PC-3 (cell line): ENCODE data around the gene P3H2. TPM values are rescaled to one million over a fixed set of nuclear protein-coding genes. Genes with fewer than 3 reads are reported as not detected.
A peak's percentile ranks its signal among the peaks of the same experiment; 100 is the strongest.

ENCODE experiments used
- ATAC-seq: fragments of 200-7000 bp; cut with Tn5 transposase; 2 replicates; pipeline ENCODE4 v1.9.1; 2020; ENCODE audit warnings: mild to moderate bottlenecking, moderate library complexity
- BruUV-seq: library from RNA; stranded (reverse); fragments of 400-500 nt; replicated peaks from 2 replicates; lab custom pipeline; 2021; lab: Mats Ljungman, UMichigan
- CTCF ChIA-PET: fragments of 300-600 bp; sonication (Branson Sonifier 250); formaldehyde crosslinking; loops from one replicate; lab custom pipeline; 2022; ENCODE audit warnings: antibody characterized with exemption; lab: Charles Lee
- POLR2A ChIA-PET: fragments of 300-600 bp; sonication (Branson Sonifier 250); formaldehyde crosslinking; loops from one replicate; lab custom pipeline; 2022; ENCODE audit warnings: antibody characterized with exemption; ENCODE audit not compliant: unreplicated experiment; lab: Charles Lee
- DNase-seq: peaks from one replicate; pipeline ENCODE4 v3.0.0-alpha.2; 2015
- H2AFZ ChIP-seq: fragments of 300-600 bp; sonication (generic); 2 replicates; pipeline ENCODE4 v1.6.0; 2016; ENCODE audit warnings: antibody characterized with exemption, low read length
- H3F3A ChIP-seq: fragments of 300-600 bp; sonication (generic); one replicate; pipeline ENCODE4 v1.6.0; 2017; ENCODE audit warnings: antibody characterized with exemption, low read length, control low read depth, mild to moderate bottlenecking; ENCODE audit not compliant: unreplicated experiment
- H3K27ac ChIP-seq: fragments of 300-600 bp; sonication (generic); 2 replicates; pipeline ENCODE4 v1.5.1; 2016; ENCODE audit warnings: mild to moderate bottlenecking, low read length
- H3K27me3 ChIP-seq: fragments of 300-600 bp; sonication (generic); 2 replicates; pipeline ENCODE4 v1.6.1; 2016; ENCODE audit warnings: low read length, mixed read lengths
- H3K36me3 ChIP-seq: fragments of 300-600 bp; sonication (generic); 2 replicates; pipeline ENCODE4 v1.6.1; 2016; ENCODE audit warnings: low read depth, mixed run types, low read length, mixed read lengths
- H3K4me1 ChIP-seq: fragments of 300-600 bp; sonication (generic); 2 replicates; pipeline ENCODE4 v1.5.1; 2016; ENCODE audit warnings: low read length; ENCODE audit not compliant: insufficient read depth
- H3K4me2 ChIP-seq: fragments of 300-600 bp; sonication (generic); 2 replicates; pipeline ENCODE4 v1.6.0; 2016; ENCODE audit warnings: low read length
- H3K4me3 ChIP-seq: fragments of 300-600 bp; sonication (generic); 2 replicates; pipeline ENCODE4 v1.5.1; 2016; ENCODE audit warnings: mild to moderate bottlenecking, low read length, mixed read lengths
- H3K79me2 ChIP-seq: fragments of 300-600 bp; sonication (generic); 2 replicates; pipeline ENCODE4 v1.6.1; 2017; ENCODE audit warnings: low read length, mixed read lengths
- H3K9ac ChIP-seq: fragments of 300-600 bp; sonication (generic); 2 replicates; pipeline ENCODE4 v1.6.0; 2016; ENCODE audit warnings: mild to moderate bottlenecking, low read length
- H3K9me2 ChIP-seq: fragments of 300-600 bp; sonication (generic); replicated peaks from 2 replicates; pipeline ENCODE4 v1.6.1; 2016; ENCODE audit warnings: mixed run types, low read length, mixed read lengths
- H3K9me3 ChIP-seq: fragments of 300-600 bp; sonication (generic); 2 replicates; pipeline ENCODE4 v1.6.1; 2016; ENCODE audit warnings: low read length, mixed read lengths
- H4K20me1 ChIP-seq: fragments of 300-600 bp; sonication (generic); 2 replicates; pipeline ENCODE4 v1.6.1; 2016; ENCODE audit warnings: low read length, mixed read lengths
- CTCF ChIP-seq: fragments of 300-600 bp; sonication (generic); conservative IDR thresholded peaks from 2 replicates; pipeline ENCODE4 v1.5.1; 2017; ENCODE audit warnings: antibody characterized with exemption, low read depth, mild to moderate bottlenecking, low read length
- EZH2 ChIP-seq: fragments of 300-600 bp; sonication (generic); IDR thresholded peaks from one replicate; pipeline ENCODE4 v1.6.1; 2017; ENCODE audit warnings: antibody characterized with exemption, mild to moderate bottlenecking, low read length; ENCODE audit not compliant: unreplicated experiment
- EZH2phosphoT487 ChIP-seq: fragments of 300-600 bp; sonication (generic); IDR thresholded peaks from 2 replicates; pipeline ENCODE4 v1.6.1; 2018; ENCODE audit warnings: mild to moderate bottlenecking, antibody characterized with exemption, low read length, borderline replicate concordance
- intact Hi-C: fragments of 100-400 bp; cut with micrococcal nuclease; formaldehyde crosslinking; loops from 2 replicates; pipeline ENCODE4 v1.9.0; 2023
- total RNA-seq: library from RNA; depleted of rRNA; stranded (reverse); fragments of >200 nt; gene quantifications from 2 replicates; pipeline ENCODE4 v1.2.3, GENCODE V29; 2014

The P3H2 gene
- total RNA-seq, 1 experiment from 2014 or later, result 4.5 TPM

GRCh38 chr3:190139365-190139764 is 18.7 kb upstream of the P3H2 start:
- no peaks in the 10 kb centered on the region for H3K36me3 ChIP-seq
- no peaks in the 10 kb centered on the region for H3K27me3 ChIP-seq
- H3K9ac ChIP-seq, result no peak overlapping the region
- H3K27ac ChIP-seq, result no peak overlapping the region
- H3K9me2 ChIP-seq, result no peaks in the 10 kb centered on the region
- ATAC-seq, result no peak
- no peaks in the 10 kb centered on the region for H3K9me3 ChIP-seq
- H3K79me2 ChIP-seq, result no peaks in the 10 kb centered on the region
- H4K20me1 ChIP-seq, result no peaks in the 10 kb centered on the region
- H3K4me2 ChIP-seq, result no peak overlapping the region
- intact Hi-C loops, result no loop called here
- no peak overlapping the region for H3K4me3 ChIP-seq
- CTCF ChIA-PET, result interaction anchor here (0.6 kb wide), 1 partner anchor 61 kb away, joined by 4 read pairs; no protein-coding TSS in a partner anchor
- no peaks in the 10 kb centered on the region for H3F3A ChIP-seq
- BruUV-seq, result no TSS peak
- no peak for DNase-seq
- H2AFZ ChIP-seq, result no peak overlapping the region
- POLR2A ChIA-PET, result no interaction called here
- TF ChIP-seq CTCF (no peak), EZH2 (no peak), EZH2phosphoT487 (no peak)
- H3K4me1 ChIP-seq, result peaks cover 6% of the 10 kb centered on the region

DNA sequence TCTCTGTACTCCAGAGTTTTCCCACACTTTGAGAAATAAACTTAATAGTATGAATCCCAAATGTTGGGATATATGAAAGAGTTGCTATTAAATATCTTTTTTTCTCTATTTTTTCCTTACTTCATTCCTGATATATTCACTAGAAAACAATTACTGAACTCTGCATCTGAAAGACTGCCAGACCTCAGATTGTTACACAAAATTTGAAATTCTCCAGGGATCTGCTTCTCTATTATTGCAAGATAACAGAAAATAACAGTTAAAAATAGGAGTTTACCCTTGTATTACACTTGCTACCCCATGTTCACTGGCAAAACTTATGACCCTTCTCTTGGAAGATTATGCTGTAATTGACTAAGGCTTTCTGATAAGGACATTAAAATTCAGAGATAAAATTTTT is 11.7 kb upstream of the P3H2 start:
- Histone ChIP-seq H3K4me3 (no peak overlapping the region), H3K79me2 (no peaks in the 10 kb centered on the region), H3F3A (no peaks in the 10 kb centered on the region), H3K4me1 (no peaks in the 10 kb centered on the region; the same call in 1 of the 2 replicates), H2AFZ (no peak overlapping the region), H3K4me2 (no peak overlapping the region), H4K20me1 (no peaks in the 10 kb centered on the region), H3K9ac (no peak overlapping the region), H3K9me2 (no peaks in the 10 kb centered on the region), H3K27me3 (no peaks in the 10 kb centered on the region), H3K36me3 (no peaks in the 10 kb centered on the region), H3K9me3 (no peaks in the 10 kb centered on the region), H3K27ac (no peak overlapping the region)
- intact Hi-C loops, result no loop called here
- DNase-seq (no peak), ATAC-seq (no peak)
- no peak for TF ChIP-seq CTCF
- CTCF ChIA-PET, result interaction anchor here (0.8 kb wide), 1 partner anchor 12 kb away, joined by 8 read pairs; the partner anchor contains the start of gene P3H2
- POLR2A ChIA-PET, result no interaction called here
- no TSS peak for BruUV-seq

DNA sequence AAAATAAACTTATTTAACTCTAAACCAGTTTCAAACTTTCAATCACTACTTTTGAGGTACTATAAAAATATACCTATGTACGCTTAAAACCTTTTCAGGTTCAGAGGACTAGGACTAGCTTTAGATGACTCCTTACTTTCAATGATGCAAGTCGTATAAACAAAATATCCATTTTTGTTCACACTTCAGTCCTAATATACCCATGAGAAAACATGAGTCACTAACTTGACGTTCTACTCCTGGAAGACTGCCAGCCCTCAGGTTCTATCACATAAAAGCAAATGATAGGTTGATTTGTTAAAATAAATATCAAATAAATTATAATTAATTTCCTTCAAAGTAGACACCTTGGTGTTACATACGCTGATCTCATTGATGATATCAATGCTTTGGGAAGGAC is 10.6 kb upstream of the P3H2 start:
- ATAC-seq (peak; percentile 67), DNase-seq (peak; percentile 82)
- no peak overlapping the region for H3K4me2 ChIP-seq
- no peaks in the 10 kb centered on the region for H3K36me3 ChIP-seq
- no peak overlapping the region for H3K27ac ChIP-seq
- ChIA-PET CTCF (no interaction called here), POLR2A (no interaction called here)
- no peaks in the 10 kb centered on the region for H4K20me1 ChIP-seq
- no peaks in the 10 kb centered on the region for H3K27me3 ChIP-seq
- no TSS peak for BruUV-seq
- no peaks in the 10 kb centered on the region for H3K9me2 ChIP-seq
- no peaks in the 10 kb centered on the region for H3K9me3 ChIP-seq
- H3K9ac ChIP-seq, result no peak overlapping the region
- H3K4me3 ChIP-seq, result no peak overlapping the region
- intact Hi-C loops, result no loop called here
- H3F3A ChIP-seq, result no peaks in the 10 kb centered on the region
- H3K4me1 ChIP-seq, result no peaks in the 10 kb centered on the region; the same call in 1 of the 2 replicates
- H2AFZ ChIP-seq, result no peak overlapping the region
- no peaks in the 10 kb centered on the region for H3K79me2 ChIP-seq
- TF ChIP-seq CTCF (no peak), EZH2phosphoT487 (no peak), EZH2 (no peak)
